Measurements from ENCODE around the gene CCIN.
"Not testable (repeated sequence)": the region's sequence is repeated elsewhere in the genome, so short reads cannot be mapped to it uniquely, and the experiment has no call there.

CCIN gene

DNA sequence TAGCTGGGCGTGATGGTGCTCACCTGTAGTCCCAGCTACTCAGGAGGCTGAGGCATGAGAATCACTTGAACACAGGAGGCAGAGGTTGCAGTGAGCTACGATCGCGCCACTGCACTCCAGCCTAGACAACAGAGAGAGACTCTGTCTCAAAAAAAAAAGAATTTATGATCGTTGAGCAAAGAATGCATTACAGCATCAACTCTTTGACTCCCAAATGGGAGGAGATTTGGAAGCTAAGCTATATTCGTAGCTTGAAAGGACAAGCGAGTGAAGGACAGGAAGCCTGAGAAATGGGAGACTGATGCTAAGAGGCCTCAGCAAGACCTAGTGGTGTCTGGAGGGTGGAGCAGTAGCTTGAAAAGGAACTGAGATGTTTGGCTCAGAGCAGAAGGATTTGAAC is 10.3 kb upstream of the CCIN start:
- ATAC-seq (no peak), DNase-seq (no peak)

DNA sequence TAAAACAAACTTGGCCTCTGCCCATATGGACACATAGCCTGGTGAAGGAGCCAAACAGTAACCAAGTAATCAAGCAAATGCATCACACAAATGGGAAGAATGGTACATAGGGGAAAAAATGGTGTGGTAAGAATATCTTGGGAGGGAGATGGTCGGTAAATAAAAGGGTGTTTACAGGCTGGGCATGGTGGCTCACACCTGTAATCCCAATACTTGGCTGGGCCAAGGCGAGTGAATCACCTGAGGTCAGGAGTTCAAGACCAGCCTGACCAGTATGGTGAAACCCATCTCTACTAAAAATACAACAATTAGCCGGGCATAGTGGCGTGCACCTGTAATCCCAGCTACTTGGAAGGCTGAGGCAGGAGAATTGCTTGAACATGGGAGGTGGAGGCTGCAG is 9.7 kb upstream of the CCIN start:
- not testable (repeated sequence) for DNase-seq

DNA sequence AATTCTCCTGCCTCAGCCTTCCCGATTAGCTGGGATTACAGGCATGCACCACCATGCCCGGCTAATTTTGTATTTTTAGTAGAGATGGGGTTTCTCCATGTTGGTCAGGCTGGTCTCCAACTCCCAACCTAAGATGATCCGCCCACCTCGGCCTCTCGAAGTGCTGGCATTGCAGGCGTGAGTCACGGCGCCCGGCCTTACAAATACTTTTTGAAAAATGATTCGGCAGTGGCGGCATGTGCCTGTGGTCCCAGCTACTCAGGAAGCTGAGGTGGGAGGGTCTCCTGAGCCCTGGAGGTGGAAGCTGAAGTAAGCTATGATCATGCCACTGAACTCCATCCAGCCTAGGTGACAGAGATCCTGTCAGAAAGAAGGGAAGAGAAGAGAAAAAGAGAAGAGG is 9.1 kb upstream of the CCIN start:
- not testable (repeated sequence) for ATAC-seq, DNase-seq

More for the DNA sequence above, 9.7 kb upstream of the CCIN start:
- ATAC-seq: not testable (repeated sequence)

DNA sequence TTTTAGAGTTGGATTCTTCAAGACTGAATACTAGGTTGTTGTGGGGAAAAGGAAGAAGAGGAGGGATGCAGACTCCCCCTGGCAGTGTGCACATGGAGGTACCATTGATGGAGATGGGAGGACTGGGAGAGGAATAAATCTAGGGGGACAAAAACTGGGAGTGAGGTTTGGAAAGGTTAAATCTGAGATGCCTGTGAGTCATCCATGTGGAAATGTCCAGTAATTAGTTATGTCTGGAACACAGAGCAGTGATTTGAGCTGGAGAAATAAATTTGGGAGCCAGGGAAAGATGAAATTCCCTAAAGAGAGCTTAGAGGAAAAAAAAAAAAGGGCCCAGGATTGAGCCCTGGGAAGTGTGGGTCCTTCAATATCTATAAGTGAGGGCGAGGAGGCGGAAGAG is 8.0 kb upstream of the CCIN start:
- DNase-seq: no peak
- no peak for ATAC-seq

DNA sequence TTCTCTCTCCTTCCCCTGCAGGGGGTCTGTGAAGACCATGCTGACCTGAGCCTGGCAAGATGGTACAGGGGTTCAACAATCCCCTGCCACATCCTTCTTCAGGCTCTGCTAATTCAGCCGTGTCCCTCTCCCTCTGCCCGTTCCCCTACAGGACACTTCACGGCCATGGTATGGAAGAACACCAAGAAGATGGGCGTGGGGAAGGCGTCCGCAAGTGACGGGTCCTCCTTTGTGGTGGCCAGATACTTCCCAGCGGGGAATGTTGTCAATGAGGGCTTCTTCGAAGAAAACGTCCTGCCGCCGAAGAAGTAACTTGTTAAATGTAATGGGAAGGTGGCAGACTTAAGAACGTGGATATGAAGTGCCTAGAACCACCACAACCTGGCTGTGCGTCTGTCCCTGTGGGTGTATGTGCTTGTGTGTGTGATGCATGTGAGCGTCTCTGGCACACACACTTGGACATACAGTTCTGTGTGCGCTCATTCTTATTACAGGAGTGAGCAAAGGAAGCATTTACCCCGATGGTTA is 6.9 kb upstream of the CCIN start:
- no peak for ATAC-seq
- DNase-seq: no peak

DNA sequence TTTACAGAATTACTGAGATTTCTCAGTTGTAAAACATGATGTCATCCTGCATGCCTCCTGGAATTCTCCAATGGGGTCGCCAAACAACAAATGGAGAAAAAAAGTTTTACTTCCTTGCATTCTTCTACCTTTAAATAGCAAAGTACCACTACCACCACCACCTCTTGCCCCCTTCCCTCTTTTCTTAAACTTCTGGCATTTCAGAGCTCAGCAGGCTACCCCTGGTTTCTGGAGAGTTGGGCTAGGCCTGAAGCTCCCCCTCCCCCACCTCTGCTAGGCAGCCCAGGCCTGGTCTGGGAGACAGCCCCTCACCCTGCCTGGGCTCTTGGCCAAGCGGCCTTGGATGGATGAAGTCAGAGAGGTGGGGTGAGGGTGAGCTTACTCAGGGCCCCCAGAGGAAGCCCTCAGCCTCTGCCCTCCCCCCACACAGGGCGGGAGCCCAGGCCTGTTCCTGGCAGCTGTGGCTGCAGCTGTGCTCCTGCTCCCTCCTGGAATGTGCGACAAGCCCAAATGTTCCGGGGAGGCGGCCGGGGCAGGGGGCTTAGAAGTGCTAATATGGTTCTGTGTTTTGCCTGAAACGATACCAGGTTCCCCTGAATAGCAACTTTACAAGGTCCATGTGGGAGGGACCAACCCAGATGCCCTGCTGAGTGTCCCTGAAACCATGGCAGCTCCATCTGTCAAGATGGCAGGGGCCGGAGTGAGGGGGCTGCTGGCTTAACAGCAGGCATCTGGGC is 6.0 kb upstream of the CCIN start:
- ATAC-seq (no peak), DNase-seq (no peak)

DNA sequence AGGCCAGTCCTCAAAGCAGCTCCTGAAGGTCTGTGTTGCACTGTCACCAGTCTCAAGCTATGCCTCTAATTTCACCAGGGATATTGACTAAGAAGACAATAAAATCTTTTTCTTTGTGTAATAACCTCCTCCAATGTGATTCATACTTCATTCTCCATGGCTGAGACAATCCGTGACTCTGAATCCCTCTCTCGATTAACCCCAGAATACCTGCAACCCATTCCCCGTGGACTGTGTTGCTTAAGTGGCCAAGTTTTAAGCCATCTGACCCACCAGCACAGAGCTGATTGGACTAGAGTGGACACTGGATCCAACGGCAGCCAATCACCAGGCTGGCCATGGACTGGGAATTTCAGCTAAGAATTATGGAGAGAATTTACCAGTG is 5.4 kb upstream of the CCIN start:
- DNase-seq (no peak), ATAC-seq (no peak)

DNA sequence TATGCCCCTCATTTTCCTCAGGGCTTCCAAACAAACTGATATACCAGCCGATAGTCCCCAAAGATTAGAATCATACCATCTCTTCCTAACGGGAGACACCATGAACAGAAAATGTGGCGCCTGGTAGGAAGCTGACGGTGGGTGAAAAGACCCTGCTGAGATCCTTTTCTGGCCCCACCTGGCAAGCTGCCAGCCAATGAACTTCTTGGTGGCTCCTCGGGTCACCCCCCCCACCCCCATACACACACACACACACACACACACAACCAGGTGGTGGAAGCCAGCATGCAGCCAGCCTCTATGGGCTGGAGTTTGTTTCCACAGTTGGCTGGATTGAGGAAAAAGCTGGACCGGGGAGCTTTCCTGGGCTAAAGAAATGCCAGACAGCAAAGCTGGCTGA is 4.8 kb upstream of the CCIN start:
- no peak for DNase-seq
- ATAC-seq: no peak

DNA sequence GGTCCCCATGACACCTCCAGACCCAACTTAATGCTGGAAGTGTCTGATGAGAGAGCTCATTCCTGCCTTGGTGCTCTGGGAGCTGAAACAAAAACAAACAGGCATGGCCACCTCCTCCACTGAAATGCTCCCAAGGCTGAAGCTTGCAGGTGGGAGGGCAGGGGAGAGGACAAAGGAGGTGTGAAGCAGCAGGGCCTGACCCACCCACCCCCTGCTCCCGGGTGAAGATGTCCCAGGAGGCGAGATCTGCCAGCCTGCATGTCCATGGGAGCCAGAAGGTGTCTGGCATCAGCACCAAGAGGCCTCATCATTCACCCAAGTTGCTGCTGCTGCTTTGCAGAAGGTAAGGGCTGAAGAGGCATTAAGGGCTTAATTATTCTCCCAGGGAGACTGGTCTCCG is 4.2 kb upstream of the CCIN start:
- DNase-seq: no peak

DNA sequence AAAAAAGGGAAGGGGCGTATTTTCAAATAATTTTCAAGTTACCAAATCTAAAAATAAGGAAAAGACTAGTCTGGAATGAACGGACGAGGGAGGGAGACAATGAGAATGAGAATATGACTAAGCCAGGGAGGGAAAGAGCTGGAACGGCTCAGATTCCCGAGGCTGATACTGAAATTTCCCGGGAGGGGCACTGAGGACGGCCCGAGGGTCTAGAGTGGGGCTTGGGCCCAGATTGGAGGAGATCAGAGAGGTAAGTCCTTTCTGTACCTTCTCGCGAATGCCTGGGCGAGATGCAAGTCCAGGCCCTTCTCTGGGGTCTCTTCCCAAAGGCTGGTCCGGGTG is 3.4 kb upstream of the CCIN start:
- ATAC-seq (no peak), DNase-seq (no peak)

More for the DNA sequence above, 4.2 kb upstream of the CCIN start:
- no peak for ATAC-seq

DNA sequence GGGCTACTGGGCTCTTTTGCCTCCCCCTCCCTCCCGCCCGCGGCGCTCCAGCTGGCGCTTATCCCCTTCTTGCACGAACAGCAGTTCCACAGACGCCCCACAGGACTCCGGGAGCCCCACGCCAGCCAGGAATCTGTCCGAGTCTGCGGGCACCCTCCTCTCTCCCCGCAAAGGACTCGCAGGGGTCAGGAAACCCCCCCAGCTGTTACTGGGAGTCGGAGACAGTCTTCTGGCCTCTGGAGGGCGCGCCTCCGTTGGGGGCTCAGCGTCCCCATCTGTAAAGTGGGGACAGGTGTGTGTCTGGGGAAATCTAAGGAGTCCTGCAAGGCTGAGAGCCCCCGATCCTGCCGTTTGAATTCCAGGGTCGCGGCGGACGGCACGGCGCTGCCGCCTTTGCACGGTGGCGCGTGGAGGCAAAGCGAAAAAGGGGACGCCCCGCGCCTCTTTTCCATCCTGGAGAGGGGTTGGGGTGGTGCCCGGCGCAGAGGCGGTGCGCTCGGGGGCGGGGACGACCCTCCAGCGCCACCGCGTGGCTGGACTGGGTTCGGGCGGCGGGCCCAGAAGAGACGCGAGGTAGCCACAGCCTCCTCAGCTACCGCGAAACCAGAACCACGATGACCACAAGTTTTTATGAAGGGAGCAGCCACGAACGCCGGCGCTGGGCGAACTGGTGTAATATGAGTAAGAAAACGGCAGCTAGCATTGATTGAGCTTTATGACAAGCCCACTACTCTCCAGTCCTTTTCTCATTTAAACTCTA is 2.8 kb upstream of the CCIN start:
- ATAC-seq: peak; percentile 92
- DNase-seq: peak; percentile 89

DNA sequence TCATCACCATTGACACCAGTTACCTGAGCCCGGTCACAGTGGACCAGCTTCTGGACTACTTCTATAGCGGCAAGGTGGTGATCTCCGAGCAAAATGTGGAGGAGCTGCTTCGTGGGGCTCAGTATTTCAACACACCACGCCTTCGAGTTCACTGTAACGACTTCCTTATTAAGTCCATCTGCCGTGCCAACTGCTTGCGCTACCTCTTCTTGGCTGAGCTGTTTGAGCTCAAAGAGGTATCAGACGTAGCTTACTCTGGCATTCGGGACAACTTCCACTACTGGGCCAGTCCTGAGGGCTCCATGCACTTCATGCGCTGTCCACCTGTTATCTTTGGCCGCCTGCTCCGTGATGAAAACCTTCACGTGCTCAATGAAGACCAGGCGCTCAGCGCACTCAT is 520 bp downstream of the CCIN start:
- DNase-seq: no peak
- ATAC-seq: no peak

DNA sequence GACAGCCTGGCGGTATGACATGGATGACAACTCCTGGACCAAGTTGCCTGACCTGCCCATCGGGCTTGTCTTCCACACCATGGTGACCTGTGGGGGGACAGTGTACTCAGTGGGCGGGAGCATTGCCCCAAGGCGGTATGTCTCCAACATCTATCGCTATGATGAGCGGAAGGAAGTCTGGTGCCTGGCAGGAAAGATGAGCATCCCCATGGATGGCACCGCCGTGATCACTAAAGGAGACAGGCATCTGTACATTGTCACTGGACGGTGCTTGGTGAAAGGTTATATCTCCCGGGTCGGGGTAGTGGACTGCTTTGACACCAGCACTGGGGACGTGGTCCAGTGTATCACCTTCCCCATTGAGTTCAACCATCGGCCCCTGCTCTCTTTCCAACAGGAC is 1.3 kb downstream of the CCIN start:
- no peak for ATAC-seq
- DNase-seq: no peak

DNA sequence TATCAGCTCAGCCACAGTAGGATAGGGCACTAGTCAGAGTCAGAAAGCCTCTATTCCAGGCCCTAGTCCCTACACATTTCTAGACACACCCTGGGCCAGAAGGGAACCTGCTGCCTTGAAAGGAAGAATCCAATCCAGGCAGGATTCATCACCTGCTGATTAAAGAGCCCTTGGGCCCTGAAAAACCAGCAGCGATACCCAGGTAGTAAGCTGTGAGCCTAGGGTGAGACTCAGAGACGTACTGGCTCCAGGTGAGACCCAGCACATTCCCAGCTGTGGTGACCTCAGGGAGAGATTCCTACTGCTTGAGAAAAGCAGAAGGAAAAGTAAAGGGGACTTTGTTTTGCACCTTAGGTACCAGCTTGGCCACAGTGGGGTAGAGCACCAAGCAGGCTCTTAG is 4.7 kb downstream of the CCIN start:
- DNase-seq (no peak), ATAC-seq (no peak)

DNA sequence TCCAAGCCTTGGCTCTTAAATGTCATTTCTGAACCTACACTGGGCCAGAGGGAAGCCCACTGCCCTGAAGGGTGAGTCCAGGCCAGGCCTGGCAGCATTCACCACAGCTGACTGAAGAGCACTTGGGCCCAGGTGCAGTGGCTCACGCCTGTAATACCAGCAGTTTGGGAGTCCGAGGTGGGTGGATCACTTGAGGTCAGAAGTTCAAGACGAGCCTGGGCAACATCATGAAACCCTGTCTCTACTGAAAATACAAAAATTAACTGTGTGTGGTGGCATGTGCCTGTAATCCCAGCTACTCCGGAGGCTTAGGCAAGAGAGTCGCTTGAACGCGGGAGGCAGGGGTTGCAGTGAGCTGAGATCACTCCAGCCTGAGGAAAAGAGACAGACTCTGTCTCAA is 5.1 kb downstream of the CCIN start:
- DNase-seq (no peak), ATAC-seq (no peak)

DNA sequence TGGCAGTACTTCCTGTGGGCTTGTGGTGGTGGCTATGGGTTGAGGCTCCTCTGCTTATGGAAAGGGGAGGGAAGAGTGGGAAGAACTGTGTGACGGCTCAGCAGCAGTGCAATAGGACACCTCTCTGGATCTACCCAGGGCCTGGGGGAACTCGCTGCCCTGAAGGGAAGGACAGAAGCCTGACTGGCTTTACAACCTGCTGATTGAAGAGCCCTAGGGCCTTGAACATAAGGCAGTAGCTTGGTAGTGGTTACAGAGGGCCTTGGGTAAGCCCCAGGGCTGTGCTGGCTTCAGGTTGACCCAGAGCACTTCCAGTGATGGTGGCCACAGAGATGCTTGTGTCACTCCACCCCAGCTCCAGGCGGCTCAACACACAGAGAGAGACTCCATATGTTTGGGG is 5.5 kb downstream of the CCIN start:
- no peak for DNase-seq
- no peak for ATAC-seq

DNA sequence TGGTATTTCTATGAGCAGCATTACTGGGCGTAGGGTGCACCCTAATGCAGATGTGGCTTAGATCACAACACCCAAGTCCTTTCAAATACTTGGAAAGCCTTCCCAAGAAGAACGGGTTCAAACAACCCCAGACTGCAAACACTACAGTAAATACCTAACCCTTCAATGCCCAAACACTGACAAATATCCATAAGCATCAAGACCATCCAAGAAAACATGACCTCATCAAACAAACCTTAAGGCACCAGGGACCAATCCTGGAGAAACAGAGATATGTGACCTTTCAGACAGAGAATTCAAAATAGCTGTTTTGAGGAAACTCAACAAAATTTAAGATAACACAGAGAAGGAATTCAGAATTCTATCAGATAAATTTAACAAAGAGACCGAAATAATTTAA is 6.0 kb downstream of the CCIN start:
- not testable (repeated sequence) for DNase-seq, ATAC-seq

DNA sequence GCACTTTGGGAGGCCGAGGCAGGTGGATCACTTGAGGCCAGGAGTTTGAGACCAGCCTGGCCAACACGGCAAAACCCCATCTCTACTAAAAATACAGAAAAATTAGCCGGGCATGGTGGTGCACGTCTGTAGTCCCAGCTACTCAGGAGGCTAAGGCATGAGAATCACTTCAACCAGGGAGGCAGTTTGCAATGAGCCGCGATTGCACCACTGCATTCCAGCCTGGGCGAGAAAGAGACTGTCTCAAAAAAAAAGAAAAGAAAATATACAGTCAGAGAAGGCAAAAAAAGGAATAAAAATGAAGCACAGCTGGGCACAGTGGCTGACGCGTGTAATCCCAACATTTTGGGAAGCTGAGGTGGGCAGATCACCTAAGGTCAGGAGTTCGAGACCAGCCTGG is 7.3 kb downstream of the CCIN start:
- ATAC-seq, DNase-seq: not testable (repeated sequence)

DNA sequence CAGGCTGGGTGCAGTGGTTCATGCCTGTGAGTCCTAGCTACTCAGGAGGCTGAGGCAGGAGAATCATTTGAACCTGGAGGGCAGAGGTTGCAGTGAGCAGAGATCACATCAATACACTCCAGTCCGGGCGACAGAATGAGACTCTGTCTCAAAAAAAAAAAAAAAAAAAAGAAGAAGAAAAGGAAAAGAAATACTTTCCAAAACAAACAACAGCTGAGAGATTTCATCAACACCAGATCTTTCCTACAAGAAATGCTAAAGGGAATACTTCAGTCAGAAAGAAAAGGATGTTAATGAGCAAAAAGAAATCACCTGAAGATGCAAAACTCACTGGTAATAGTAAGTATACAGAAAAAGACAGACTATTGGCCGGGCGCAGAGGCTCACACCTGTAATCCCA is 8.4 kb downstream of the CCIN start:
- ATAC-seq: no peak

DNA sequence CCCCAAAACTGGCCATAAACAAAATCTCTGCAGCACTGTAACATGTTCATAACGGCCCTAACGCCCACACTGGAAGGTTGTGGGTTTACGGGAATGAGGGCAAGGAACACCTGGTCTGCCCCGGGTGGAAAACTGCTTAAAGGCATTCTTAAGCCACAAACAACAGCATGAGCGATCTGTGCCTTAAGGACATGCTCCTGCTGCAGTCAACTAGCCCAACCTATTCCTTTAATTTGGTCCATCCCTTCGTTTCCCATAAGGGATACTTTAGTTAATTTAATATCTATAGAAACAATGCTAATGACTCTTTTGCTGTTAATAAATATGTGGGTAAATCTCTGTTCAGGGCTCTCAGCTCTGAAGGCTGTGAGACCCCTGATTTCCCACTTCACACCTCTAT is 11.1 kb downstream of the CCIN start:
- not testable (repeated sequence) for ATAC-seq, DNase-seq

More for the DNA sequence above, 8.4 kb downstream of the CCIN start:
- no peak for DNase-seq

DNA sequence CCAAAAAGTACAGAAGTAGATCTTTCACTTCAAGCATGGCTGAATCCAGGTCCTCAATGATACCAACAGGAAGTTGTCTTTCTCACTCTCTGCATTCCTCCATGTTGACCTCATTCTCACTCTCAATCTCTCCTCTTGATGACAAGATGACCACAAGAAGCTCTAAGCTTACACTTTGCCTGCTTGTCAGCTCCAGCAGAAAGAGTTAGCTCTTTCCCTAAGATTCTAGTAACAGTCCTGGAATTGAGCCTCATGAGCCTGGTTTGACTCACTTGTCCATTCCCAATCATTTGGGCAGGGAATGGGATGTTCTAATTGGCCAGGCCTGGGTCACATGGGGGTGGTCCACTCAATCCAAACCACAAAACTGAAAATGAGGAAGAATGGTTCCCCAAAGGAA is 18.2 kb downstream of the CCIN start:
- ATAC-seq (no peak), DNase-seq (no peak)

DNA sequence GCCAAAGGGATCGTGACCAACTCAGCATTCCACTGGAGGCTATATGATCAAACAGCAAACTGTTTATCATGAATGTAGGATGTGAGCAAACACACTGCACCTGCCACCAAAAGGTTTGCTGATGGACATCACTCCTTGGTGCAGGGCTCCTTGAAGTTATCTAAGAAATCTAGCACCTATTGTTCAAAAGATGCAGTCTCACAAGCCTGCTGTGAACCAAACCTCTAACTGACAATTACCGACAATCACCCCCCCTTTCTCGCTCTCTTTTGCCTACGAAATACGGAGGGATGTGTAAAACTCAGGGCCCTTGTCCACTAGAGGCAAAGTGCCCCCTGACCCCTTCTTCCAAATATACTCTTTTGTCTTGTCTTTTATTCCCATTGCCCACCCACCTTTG is 19.0 kb downstream of the CCIN start:
- ATAC-seq: no peak
- no peak for DNase-seq

DNA sequence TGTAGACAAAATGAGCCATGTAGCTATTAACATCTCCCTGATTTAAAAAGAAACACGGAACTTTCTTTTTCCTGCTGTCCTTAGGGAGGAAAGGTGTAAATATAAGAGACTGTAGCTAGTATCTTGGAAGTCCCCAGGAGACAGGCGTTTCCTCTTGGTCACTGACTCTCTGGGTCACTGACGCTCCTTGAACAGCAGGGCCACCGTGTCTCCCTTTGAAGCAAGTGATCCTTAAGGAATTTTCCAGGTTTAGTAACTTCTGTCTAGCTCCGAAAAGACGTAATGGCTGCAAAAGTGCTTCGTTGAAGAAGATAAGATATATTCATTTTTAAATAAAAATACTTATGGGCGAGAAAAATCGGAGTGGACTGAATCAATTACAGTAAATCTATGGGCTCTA is 20.8 kb downstream of the CCIN start:
- DNase-seq: peak; percentile 11
- ATAC-seq: no peak

Measured in stimulated activated naive CD8-positive, alpha-beta T cell treated with anti-CD3 and anti-CD28 coated beads, Interleukin-15, Interleukin-2, amounts not matched to agents 100 U/mL and 50 U/mL, for 24 hours (primary cell).